PFSK-1 (cell line): Measurements from ENCODE around the gene DACT2.

Source experiments
- FOXP2 ChIP-seq: optimal IDR thresholded peaks from 2 replicates; pipeline ENCODE3; 2011; ENCODE audit warnings: borderline replicate concordance, control low read depth, inconsistent platforms; ENCODE audit not compliant: insufficient read depth; ENCODE audit errors: extremely low read length, extremely low read depth
- POLR2AphosphoS5 ChIP-seq: IDR thresholded peaks from 2 replicates; pipeline ENCODE4 v1.6.1; 2012; ENCODE audit warnings: low read depth, mild to moderate bottlenecking, control low read depth, low read length, moderate library complexity
- SIN3A ChIP-seq: IDR thresholded peaks from 2 replicates; pipeline ENCODE4 v1.6.1; 2012; ENCODE audit warnings: mild to moderate bottlenecking, low read length, moderate library complexity, borderline replicate concordance; ENCODE audit not compliant: insufficient read depth
- TAF1 ChIP-seq: IDR thresholded peaks from 2 replicates; pipeline ENCODE4 v1.6.1; 2012; ENCODE audit warnings: low read length, control low read depth, borderline replicate concordance; ENCODE audit not compliant: insufficient read depth
- TF ChIP-seq, protein P1 (sequence below), 2 experiments: IDR thresholded peaks; 2 replicates each; pipeline versions ENCODE4 v1.6.1 to v1.8.0; 2011 to 2012; ENCODE audit warnings: low read depth in 2 of 2, low read length in 2 of 2, control low read depth in 1 of 2, inconsistent platforms in 1 of 2, mild to moderate bottlenecking in 1 of 2, moderate library complexity in 1 of 2; ENCODE audit not compliant: insufficient read depth in 1 of 2

GRCh38 chr6:168367285-168367751 lies 47.7 kb upstream of the DACT2 start:
- TF ChIP-seq, protein P1, sequence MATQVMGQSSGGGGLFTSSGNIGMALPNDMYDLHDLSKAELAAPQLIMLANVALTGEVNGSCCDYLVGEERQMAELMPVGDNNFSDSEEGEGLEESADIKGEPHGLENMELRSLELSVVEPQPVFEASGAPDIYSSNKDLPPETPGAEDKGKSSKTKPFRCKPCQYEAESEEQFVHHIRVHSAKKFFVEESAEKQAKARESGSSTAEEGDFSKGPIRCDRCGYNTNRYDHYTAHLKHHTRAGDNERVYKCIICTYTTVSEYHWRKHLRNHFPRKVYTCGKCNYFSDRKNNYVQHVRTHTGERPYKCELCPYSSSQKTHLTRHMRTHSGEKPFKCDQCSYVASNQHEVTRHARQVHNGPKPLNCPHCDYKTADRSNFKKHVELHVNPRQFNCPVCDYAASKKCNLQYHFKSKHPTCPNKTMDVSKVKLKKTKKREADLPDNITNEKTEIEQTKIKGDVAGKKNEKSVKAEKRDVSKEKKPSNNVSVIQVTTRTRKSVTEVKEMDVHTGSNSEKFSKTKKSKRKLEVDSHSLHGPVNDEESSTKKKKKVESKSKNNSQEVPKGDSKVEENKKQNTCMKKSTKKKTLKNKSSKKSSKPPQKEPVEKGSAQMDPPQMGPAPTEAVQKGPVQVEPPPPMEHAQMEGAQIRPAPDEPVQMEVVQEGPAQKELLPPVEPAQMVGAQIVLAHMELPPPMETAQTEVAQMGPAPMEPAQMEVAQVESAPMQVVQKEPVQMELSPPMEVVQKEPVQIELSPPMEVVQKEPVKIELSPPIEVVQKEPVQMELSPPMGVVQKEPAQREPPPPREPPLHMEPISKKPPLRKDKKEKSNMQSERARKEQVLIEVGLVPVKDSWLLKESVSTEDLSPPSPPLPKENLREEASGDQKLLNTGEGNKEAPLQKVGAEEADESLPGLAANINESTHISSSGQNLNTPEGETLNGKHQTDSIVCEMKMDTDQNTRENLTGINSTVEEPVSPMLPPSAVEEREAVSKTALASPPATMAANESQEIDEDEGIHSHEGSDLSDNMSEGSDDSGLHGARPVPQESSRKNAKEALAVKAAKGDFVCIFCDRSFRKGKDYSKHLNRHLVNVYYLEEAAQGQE (IDR thresholded peaks at IDR 0.05; ENCODE audit: insufficient read depth in 1 of 2, low read depth in 2 of 2, low read length in 2 of 2): no peak
- no peak for TF ChIP-seq SIN3A
- no peak for TF ChIP-seq POLR2AphosphoS5
- no peak for TF ChIP-seq FOXP2
- TF ChIP-seq TAF1: no peak
